ENCODE measurements around the gene ZHX3.
"Not testable (repeated sequence)": the region's sequence is repeated elsewhere in the genome, so short reads cannot be mapped to it uniquely, and the experiment has no call there.

The ZHX3 gene

DNA sequence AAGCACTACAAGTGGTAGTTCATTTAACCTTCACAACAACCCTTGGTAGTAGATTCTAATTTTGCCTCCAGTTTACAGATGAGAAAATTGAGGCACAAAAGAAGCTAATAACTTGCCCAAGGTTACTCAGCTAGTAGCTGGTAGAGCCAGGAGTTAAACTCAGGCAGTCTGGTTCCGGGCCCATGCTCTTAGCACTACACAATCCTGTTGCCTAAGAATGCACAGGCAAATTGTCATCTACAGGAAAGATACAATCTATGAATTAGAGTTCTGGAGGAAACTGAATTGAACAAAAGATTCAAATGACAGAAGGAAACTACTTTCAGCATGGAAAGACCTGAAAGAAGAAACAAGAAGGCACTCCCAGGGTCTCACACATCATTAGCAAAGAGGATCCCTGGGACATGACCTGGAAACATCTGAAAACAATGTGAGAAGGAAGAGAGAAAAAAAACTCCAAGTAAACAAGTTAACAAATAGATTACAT, 56.8 kb downstream of the ZHX3 start:
- DNase-seq (ENCODE audit: low read depth in 2 of 3, low spot score in 2 of 3): no peak

- no peak for DNase-seq (ENCODE audit: low read depth in 2 of 3, low spot score in 2 of 3)
Measured at GRCh38 chr20:41259309-41259708, 58.2 kb downstream of the ZHX3 start.

DNA sequence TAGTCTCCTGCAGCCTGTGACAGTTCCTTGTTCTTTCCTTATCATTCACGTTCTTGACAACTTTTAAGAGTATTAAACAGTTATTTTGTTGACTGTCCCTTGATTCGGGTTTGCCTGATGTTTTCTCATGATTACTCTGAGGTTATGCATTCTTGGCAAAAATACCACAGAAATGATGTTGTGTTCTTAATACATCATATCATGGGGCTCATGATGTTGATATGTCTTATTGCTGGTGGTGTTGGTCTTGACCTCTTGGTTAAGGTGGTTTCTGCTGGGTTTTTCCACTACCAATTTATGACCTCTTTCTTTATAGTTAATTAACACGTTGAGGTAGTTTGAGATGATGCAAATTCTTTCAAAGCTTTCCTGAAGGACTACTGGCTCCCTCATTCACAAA, 59.1 kb downstream of the ZHX3 start:
- no peak for DNase-seq (ENCODE audit: low read depth in 2 of 3, low spot score in 2 of 3)

GRCh38 chr20:41256516-41256915, 61.0 kb downstream of the ZHX3 start:
- no peak for DNase-seq (ENCODE audit: low read depth in 2 of 3, low spot score in 2 of 3)

GRCh38 chr20:41255655-41256054, 61.9 kb downstream of the ZHX3 start:
- DNase-seq (ENCODE audit: low read depth in 2 of 3, low spot score in 2 of 3): no peak

DNA sequence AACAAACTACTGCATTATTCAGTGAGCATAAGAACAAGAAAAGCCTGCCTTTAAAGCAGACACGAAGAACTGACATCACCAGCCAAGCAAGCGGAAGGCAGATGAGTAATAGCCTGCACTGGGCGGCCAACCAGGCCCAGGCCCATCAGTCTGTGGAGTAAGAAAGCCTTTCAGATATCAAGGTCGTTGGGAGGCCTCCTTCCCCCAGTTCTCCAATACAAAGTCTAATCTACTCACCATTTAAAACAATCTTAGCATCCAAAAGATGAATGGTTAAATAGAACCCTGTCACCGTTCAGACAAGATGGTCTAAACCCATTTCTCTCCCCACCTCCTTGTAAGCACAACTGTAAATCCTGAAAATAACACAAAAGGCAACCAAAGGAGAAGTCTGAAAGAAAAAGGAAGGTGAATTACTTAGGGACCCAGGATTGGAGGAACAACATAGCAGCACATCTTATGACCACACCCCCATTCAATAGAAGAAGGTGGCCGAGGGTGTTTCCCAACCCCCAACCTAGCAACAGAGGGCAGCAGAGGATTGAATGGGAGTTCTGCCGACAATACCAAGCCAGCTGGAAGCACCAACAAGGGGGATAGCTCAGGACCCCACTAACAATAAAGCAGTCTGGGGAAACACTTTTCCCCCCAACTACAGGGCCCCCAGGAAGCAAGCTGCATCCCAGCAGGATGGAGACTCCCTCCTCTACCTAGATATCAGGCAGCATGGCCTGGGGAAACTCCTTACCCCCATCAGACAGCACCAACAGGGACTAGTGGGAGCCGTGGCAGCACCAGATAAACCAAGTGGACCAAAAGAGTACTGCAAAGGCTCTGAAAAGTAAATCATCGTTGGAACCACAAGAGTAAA, 67.9 kb downstream of the ZHX3 start:
- no peak for DNase-seq (ENCODE audit: low read depth in 2 of 3, low spot score in 2 of 3)

GRCh38 chr20:41248368-41249024, 69.0 kb downstream of the ZHX3 start:
- DNase-seq (ENCODE audit: low read depth in 2 of 3, low spot score in 2 of 3): no peak

DNA sequence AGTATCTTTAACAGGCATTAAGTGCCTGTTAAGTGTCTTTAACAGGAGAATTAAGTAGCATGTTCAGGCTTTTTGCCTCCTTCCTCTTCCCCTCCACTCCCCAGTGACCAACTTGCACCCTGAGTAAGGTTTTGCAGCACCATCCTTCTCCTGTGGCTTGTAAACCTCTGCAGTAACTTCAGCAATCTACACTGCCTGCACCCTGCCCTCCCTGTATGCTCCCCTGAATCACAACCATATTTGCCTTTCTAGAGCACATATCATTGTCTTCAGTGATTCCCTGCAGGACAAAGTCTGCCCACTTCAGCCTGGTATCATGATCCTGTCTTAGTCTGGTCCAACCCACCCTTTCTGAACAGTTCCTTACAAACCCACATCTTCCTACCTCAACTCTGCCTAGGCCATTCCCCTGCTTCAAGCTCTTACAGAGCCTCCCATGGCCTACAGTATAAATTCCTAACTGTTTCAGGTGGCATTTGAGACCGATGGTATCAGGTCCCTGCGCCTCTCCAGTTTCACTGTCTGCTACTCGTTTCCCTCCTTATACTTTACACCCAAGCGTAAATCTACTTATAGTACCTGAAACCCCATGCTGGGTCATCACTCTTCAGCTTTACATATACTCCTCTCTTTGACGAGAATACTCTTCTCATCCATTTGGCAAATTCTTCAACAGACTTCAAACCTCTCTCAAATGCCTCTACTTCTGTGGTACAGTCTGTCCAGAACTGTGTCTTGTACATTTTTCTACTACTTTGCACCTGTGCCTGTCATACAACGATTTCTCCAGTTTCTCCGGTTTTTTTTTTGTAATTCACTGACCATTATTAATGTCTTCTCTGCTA, 69.8 kb downstream of the ZHX3 start:
- DNase-seq (ENCODE audit: low read depth in 2 of 3, low spot score in 2 of 3): no peak

GRCh38 chr20:41245086-41245707, 72.3 kb downstream of the ZHX3 start:
- DNase-seq (ENCODE audit: low read depth in 2 of 3, low spot score in 2 of 3): no peak

GRCh38 chr20:41242807-41243206, 74.7 kb downstream of the ZHX3 start:
- no peak for DNase-seq (ENCODE audit: low read depth in 2 of 3, low spot score in 2 of 3)

- DNase-seq (ENCODE audit: low read depth in 2 of 3, low spot score in 2 of 3): no peak
Measured at GRCh38 chr20:41242352-41242751, 75.2 kb downstream of the ZHX3 start.

- DNase-seq (ENCODE audit: low read depth in 2 of 3, low spot score in 2 of 3): not testable (repeated sequence)
Measured at GRCh38 chr20:41237233-41237632, 80.3 kb downstream of the ZHX3 start.

DNA sequence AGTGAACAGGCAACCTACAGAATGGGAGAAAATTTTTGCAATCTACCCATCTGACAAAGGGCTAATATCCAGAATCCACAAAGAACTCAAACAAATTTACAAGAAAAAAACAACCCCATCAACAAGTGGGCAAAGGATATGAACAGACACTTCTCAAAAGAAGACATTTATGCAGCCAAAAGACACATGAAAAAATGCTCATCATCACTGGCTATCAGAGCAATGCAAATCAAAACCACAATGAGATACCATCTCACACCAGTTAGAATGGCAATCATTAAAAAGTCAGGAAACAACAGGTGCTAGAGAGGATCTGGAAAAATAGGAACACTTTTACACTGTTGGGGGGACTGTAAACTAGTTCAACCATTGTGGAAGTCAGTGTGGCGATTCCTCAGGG, 80.7 kb downstream of the ZHX3 start:
- DNase-seq (ENCODE audit: low read depth in 2 of 3, low spot score in 2 of 3): not testable (repeated sequence)

GRCh38 chr20:41234546-41234945, 83.0 kb downstream of the ZHX3 start:
- no peak for DNase-seq (ENCODE audit: low read depth in 2 of 3, low spot score in 2 of 3)

DNA sequence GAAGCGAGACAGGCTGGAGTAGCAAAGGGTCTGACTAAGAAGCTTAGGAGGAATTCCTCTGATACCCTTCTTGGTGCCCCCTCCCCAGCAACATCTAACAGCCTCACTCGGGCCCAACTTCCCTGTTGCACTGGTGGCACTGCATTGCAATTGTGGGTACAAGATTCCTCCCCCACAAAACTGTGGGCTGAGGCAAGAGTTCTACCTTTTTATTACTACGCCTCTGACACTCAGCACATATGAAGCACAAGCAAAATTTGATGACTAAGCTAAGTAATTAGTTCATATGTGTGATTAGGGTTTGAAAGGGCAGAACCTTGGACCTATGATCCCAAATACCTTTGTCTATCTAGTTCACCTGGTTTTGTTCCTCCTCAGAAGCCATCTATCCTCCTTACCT, 83.5 kb downstream of the ZHX3 start:
- no peak for DNase-seq (ENCODE audit: low read depth in 2 of 3, low spot score in 2 of 3)

GRCh38 chr20:41232973-41233926, 84.3 kb downstream of the ZHX3 start:
- no peak for DNase-seq (ENCODE audit: low read depth in 2 of 3, low spot score in 2 of 3)

DNA sequence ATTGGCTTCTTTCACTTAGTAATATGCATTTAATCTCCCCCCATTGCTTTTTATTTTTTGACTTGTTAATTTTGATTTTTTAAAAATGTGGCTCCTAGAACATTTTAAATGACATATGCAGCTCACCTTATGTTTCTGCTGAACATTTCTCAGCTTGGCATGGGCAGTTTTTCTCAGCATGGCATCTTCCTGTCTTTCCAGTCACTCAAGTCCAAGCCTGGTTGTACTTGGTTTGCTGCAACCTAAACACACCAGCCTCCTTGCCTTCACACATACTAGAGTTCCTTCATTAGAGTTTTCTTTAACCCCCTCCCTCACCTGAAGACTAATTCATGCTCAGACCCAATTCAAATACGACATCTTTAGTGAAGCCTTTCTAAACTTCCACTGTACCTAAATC, 86.4 kb downstream of the ZHX3 start:
- no peak for DNase-seq (ENCODE audit: low read depth in 2 of 3, low spot score in 2 of 3)

DNA sequence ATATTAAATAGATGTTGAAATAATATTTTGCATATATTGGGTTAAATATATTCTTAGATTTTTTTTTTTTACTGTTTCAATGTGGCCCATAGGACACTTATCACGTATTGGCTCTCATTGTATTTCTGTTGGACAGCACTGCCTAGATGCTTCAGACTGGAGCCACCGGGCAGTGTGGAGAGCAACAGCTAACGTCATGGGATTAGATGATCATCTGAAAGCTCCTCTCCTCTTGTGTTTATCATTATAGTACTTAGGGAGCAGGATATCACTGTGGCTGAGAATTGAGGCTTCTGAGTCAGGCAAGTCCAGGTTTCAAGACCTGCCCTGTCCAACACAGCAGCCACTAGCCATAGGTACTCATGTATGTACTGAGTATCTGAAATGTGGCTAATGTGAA, 87.4 kb downstream of the ZHX3 start:
- DNase-seq (ENCODE audit: low read depth in 2 of 3, low spot score in 2 of 3): no peak

GRCh38 chr20:41229259-41229658, 88.3 kb downstream of the ZHX3 start:
- no peak for DNase-seq (ENCODE audit: low read depth in 2 of 3, low spot score in 2 of 3)

DNA sequence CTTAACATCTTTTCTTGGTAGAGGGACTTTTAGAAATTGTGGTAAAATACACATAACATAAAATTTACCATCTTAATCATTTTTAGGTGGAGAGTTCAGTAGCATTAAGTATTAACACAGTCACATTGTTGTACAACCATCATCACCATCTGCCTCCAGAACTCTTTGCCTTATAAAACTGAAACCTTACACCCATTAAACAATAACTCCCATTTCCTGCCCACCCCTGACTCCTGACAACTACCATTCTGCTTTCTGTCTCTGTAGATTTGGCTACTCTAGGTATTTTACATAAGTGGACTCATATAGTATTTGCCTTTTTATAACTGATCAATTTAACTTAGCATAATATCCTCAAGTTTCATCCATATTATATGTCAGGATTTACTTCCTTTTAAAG, 88.7 kb downstream of the ZHX3 start:
- no peak for DNase-seq (ENCODE audit: low read depth in 2 of 3, low spot score in 2 of 3)

Measured in activated CD8-positive, alpha-beta memory T cell treated with anti-CD3 and anti-CD28 coated beads for 48 hours (primary cell).